Heart right ventricle (tissue), 16 donors: ENCODE measurements around the gene PLEKHG5. TPM values are rescaled to one million over a fixed set of nuclear protein-coding genes. Genes with fewer than 3 reads are reported as not detected.

Source experiments
- ATAC-seq, 8 donors: fragments of 200-7000 bp; cut with Tn5 transposase; one replicate each; pipeline ENCODE4 v1.9.1; 2020; ENCODE audit warnings: mild to moderate bottlenecking in 8 of 8, moderate library complexity in 8 of 8, moderate number of reproducible peaks in 1 of 8
- DNase-seq, 2 donors: peaks; one replicate each; pipeline ENCODE4 v3.0.0-alpha.2; 2020
- H3K27ac ChIP-seq, 10 donors: fragments of 200-600 bp; sonication (generic) in 2 of 10; one replicate each; pipeline versions ENCODE4 v1.5.0 to v1.8.0; 2020 to 2022; ENCODE audit warnings: mild to moderate bottlenecking in 3 of 10
- H3K27me3 ChIP-seq, 7 donors: fragments of 200-600 bp; one replicate each; pipeline ENCODE4 v1.8.0; 2021 to 2022; ENCODE audit warnings: mild to moderate bottlenecking in 2 of 7
- H3K36me3 ChIP-seq, 9 donors: fragments of 200-600 bp; sonication (generic) in 1 of 9; one replicate each; pipeline versions ENCODE4 v1.5.0 to v1.8.0; 2020 to 2022; ENCODE audit warnings: mild to moderate bottlenecking in 2 of 9
- H3K4me1 ChIP-seq, 9 donors: fragments of 200-600 bp; sonication (generic) in 1 of 9; one replicate each; pipeline versions ENCODE4 v1.5.0 to v1.8.0; 2020 to 2022; ENCODE audit warnings: mild to moderate bottlenecking in 4 of 9
- H3K4me3 ChIP-seq, 10 donors: fragments of 200-600 bp; sonication (generic) in 2 of 10; one replicate each; pipeline versions ENCODE4 v1.5.0 to v1.8.0; 2020 to 2022; ENCODE audit warnings: mild to moderate bottlenecking in 7 of 10, moderate library complexity in 2 of 10
- H3K9me3 ChIP-seq, 11 donors: fragments of 200-600 bp in 10 of 11; sonication (generic) in 2 of 11; one replicate each; pipeline versions ENCODE4 v1.5.0 to v1.8.0; 2013 to 2022; ENCODE audit warnings: mild to moderate bottlenecking in 2 of 11, control low read depth in 1 of 11, moderate library complexity in 1 of 11
- WGBS, 2 donors: extraction: QIAGEN DNeasy Blood & Tissue Kit; methylation state at CpG; one replicate each; pipeline ENCODE4 v1.1.7; 2013; ENCODE audit warnings: inconsistent platforms in 1 of 2; 5-methylcytosine and 5-hydroxymethylcytosine counted together
- intact Hi-C, 10 donors: fragments of 100-400 bp; cut with DNase I; formaldehyde crosslinking; loops; one replicate each; pipeline versions ENCODE4 v1.11.1 to v1.14.2; 2022
- polyA plus RNA-seq, 2 donors: library from polyadenylated mRNA; stranded (reverse); fragments of 200-250 nt; gene quantifications; one replicate each; pipeline ENCODE4 v1.2.3, GENCODE V29; 2013
- total RNA-seq, 10 donors: library from RNA; stranded (reverse); fragmentation: NEBNext Ultra II Directional in 3 of 10; extraction: Animal tissue kit (Norgen Biotek cat#: 25700) in 3 of 10; gene quantifications; one replicate each; pipeline versions ENCODE4 v1.2.1 to v1.2.4, GENCODE V29; 2021 to 2023
- TF ChIP-seq, protein P1 (sequence below), 9 donors: fragments of 200-600 bp; sonication (generic) in 2 of 9; IDR thresholded peaks; one replicate each; pipeline versions ENCODE4 v1.5.0 to v1.8.0; 2021 to 2022; ENCODE audit warnings: antibody characterized with exemption in 9 of 9, mild to moderate bottlenecking in 5 of 9, moderate library complexity in 1 of 9
- donor health status: Arrhythmogenic right ventricular cardiomyopathy.
- donor health status: ischemic (EF 13 %, LVEDD 7.1; RV severe dilation, severe dysfunction).
- donor health status: healthy with polysubstance abuse.
- donor health status: DM: no; HTN: yes; CAD: no.
- donor health status: DM: no; HTN: no; CAD: no.
- donor health status: ischemic (EF 25% LVEDD 6.9; RV normal size, moderate dysfunction).
- donor health status: ischemic (EF 25% LVEDD 5.7; RV mildly dilated, moderate dysfunction).
- donor health status: healthy.
- donor health status: DM: yes; HTN: yes; CAD: no.
- donor health status: Ischemic cardiomyopathy.
- donor health status: ischemic (EF 35%, LVEDD 5.7; RV mildly dilated, moderate dysfunction).
- donor health status: nonischemic (EF 11% LVEDD 7.7; RV severe dilation, severe dysfunction).
- donor health status: DM: yes; HTN: yes; CAD: no.
- donor health status: PGD.
- donor health status: ischemic (EF 29% LVEDD 5.4; RV normal size, mild dysfunction).
- donor health status: nonischemic (EF 23%, LVEDD 6.1; RV moderate dilation, normal function).

Gene PLEKHG5
- total and polyA plus RNA-seq, 12 donors = 6.6 to 28.7 (median 15.3) TPM

DNA sequence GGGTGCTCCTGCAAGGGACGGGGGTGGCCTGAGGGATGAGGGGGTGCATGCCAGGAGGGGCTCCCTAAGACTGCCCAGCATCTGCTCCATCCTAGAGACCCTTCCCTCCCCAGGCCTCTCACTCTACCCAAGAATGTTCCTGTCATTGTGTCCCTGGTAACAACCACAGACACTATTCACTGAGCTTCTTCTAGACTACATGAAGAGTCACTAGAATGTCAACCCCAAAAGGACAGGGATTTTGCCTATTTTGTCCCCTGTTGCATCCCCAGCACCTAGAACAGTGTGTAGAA, 28.4 kb downstream of the PLEKHG5 start:
- ATAC-seq (no peak), DNase-seq (no peak)
- H3K36me3 ChIP-seq = peaks cover 0 to 62% (median 0%) of the 10 kb centered on the region in 9 donors
- intact Hi-C loops = no loop called here
- peaks cover 0 to 30% (median 14%) of the 10 kb centered on the region in 9 donors for H3K4me1 ChIP-seq
- H3K4me3 ChIP-seq = no peak overlapping the region
- peaks cover 0 to 51% (median 21%) of the 10 kb centered on the region in 7 donors for H3K27me3 ChIP-seq
- WGBS, 2 donors = 81% methylated on average over 1 of the region's 1 CpG
- no peak overlapping the region for H3K27ac ChIP-seq
- H3K9me3 ChIP-seq = no peaks in the 10 kb centered on the region
- TF ChIP-seq, protein P1, sequence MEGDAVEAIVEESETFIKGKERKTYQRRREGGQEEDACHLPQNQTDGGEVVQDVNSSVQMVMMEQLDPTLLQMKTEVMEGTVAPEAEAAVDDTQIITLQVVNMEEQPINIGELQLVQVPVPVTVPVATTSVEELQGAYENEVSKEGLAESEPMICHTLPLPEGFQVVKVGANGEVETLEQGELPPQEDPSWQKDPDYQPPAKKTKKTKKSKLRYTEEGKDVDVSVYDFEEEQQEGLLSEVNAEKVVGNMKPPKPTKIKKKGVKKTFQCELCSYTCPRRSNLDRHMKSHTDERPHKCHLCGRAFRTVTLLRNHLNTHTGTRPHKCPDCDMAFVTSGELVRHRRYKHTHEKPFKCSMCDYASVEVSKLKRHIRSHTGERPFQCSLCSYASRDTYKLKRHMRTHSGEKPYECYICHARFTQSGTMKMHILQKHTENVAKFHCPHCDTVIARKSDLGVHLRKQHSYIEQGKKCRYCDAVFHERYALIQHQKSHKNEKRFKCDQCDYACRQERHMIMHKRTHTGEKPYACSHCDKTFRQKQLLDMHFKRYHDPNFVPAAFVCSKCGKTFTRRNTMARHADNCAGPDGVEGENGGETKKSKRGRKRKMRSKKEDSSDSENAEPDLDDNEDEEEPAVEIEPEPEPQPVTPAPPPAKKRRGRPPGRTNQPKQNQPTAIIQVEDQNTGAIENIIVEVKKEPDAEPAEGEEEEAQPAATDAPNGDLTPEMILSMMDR (IDR thresholded peaks at IDR 0.05) = no peak

DNA sequence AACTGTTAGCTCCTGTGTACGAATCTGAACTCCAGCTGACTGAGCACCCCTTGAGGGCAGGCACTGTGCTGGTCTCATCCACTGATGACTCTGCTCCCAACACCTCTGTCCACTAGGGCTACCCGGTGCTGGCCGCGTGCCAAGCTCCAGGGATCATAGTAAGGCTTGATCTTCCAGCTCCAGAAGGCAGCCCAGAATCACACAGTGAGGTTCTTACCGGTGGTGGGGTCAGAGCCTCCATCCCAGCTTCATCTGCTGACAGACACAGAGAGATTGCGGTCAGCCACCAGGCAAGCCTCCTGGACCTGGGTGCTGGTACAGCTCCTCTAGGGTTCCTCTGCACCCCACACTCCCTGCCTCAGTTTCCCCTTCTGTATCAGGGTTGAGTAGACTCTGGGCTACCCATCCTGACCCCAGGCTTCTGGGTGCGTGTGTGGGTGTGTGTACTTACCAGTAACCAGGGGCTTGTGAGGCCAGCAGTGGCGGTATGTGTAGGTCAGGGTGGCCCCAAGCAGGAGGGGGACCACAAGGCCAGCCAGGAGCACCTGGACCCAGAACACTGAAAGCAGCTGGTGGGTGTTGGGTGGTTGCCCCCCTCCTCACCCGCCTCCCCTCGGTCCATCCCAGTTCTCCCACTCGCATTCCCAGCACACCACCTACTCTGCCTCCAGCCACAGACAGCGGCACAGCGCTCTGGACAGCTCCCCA, 28.9 kb downstream of the PLEKHG5 start:
- DNase-seq = no peak
- peaks cover 0 to 57% (median 0%) of the 10 kb centered on the region in 9 donors for H3K36me3 ChIP-seq

DNA sequence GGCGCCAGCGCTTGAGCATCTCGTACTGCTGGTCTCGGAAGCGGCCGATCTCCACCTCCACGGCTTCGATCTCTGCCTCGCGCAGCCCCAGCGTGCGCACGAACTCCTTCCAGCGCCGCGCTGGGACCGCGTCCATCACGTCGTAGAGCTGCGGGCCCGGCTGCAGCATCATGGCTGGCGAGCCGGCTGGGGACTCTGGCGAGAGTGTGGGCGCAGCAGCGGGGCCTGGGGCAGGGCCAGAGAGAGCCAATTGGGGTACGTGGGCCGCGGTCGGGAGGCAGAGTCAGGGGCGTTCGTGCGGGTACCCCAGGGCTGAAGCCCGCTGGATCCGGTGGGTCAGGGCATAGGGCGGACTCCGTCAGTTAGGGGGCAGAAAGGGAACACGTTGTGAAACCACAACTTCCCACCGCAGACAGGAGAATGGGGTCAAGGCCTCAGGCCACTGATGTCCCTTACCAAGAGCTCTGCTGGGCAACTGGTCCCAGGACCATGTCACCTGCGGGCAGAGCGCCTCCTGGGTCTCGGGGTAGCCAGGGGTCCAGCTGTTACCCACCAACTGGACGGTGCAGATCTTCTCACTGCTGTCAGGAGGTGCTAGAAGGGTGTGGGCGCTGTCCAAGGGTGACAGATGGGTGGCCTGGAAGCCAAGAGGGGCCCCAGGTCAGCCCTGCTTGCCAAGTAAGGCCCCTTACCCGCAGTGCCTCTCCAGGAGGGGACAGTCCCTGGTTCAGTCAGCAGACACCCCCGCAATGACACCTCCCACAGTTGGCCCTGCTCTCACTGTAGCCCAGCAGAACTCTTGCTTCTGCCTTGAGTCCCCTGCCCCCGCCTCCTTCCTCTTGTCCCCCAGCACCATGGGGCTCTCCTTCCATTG, 29.7 kb downstream of the PLEKHG5 start:
- 75 to 78% methylated on average over 48 of the region's 48 CpGs for WGBS, 2 donors
- Histone ChIP-seq H3K27me3 (peaks cover 0 to 61% (median 29%) of the 10 kb centered on the region in 7 donors), H3K4me3 (peak overlapping the region in 5 of 10 donors; percentile 31 to 45 (median 42)), H3K9me3 (no peaks in the 10 kb centered on the region), H3K4me1 (peaks cover 0 to 30% (median 14%) of the 10 kb centered on the region in 9 donors), H3K36me3 (peaks cover 0 to 49% (median 0%) of the 10 kb centered on the region in 9 donors), H3K27ac (no peak overlapping the region)
- TF ChIP-seq, protein P1 (IDR thresholded peaks at IDR 0.05) = no peak
- no peak for DNase-seq
- intact Hi-C loops = no loop called here
- ATAC-seq = peak in 1 of 8 donors; percentile 8

More for the DNA sequence above, 28.9 kb downstream of the PLEKHG5 start:
- WGBS, 2 donors = 88 to 91% methylated on average over 13 of the region's 13 CpGs
- no peaks in the 10 kb centered on the region for H3K9me3 ChIP-seq
- H3K4me1 ChIP-seq = peaks cover 0 to 30% (median 14%) of the 10 kb centered on the region in 9 donors
- intact Hi-C loops = no loop called here
- no peak for ATAC-seq
- TF ChIP-seq, protein P1 (IDR thresholded peaks at IDR 0.05) = no peak
- no peak overlapping the region for H3K27ac ChIP-seq
- peaks cover 0 to 54% (median 25%) of the 10 kb centered on the region in 7 donors for H3K27me3 ChIP-seq
- no peak overlapping the region for H3K4me3 ChIP-seq

DNA sequence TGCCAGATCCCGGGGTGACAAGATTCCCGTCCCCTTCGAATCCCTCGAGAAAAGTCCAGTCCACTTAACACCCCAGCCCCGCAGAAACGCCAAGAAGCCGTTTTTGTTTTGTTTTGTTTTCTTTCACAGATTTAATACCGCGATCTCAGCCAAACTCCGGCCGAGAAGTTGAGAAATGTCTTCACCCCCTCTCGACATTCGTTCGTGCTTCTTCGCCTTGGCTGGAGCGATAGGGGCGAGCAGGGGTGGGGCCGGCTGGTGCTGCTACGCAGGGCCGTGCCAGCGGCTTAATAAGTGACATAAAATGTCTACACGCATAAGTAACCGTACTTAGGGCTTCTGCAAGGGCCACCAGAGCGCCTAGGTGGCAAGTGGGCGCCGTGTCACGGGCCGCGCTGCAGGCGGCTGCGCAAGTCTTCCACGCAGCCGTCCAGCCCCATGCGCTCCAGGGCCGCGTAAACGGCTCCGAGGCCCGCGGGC, 30.4 kb downstream of the PLEKHG5 start:
- Histone ChIP-seq H3K27ac (peak overlapping the region in 2 of 10 donors; percentile 26 to 59), H3K4me3 (peak overlapping the region in 8 of 10 donors; percentile 12 to 45 (median 38)), H3K9me3 (no peaks in the 10 kb centered on the region), H3K27me3 (peaks cover 0 to 61% (median 36%) of the 10 kb centered on the region in 7 donors), H3K36me3 (peaks cover 0 to 44% (median 0%) of the 10 kb centered on the region in 9 donors), H3K4me1 (peaks cover 0 to 30% (median 14%) of the 10 kb centered on the region in 9 donors)
- WGBS, 2 donors = 54 to 63% methylated on average over 40 of the region's 40 CpGs
- ATAC-seq = peak in 2 of 8 donors; percentile 7 to 21
- intact Hi-C loops = no loop called here
- TF ChIP-seq, protein P1 (IDR thresholded peaks at IDR 0.05) = no peak
- no peak for DNase-seq
